Gastrocnemius medialis (tissue), 4 donors: Measurements from ENCODE around the gene XRN1. TPM values are rescaled to one million over a fixed set of nuclear protein-coding genes. Genes with fewer than 3 reads are reported as not detected.
"Not testable (repeated sequence)": the region's sequence is repeated elsewhere in the genome, so short reads cannot be mapped to it uniquely, and the experiment has no call there.

Source experiments
- ATAC-seq, 2 donors: fragments of 150-250 bp; one replicate each; pipeline ENCODE4 v1.9.1; 2016
- DNase-seq, 2 donors: peaks; one replicate each; pipeline ENCODE4 v3.0.0-alpha.2; 2019
- H3K27ac ChIP-seq, 4 donors: fragments of 200-600 bp; sonication (generic); 1 replicate in 1 of 4; 2 replicates in 3 of 4; pipeline ENCODE4 v1.5.1; 2016 to 2018; ENCODE audit warnings: mild to moderate bottlenecking in 2 of 4, moderate library complexity in 1 of 4
- H3K27me3 ChIP-seq, 3 donors: fragments of 200-600 bp; sonication (generic) in 2 of 3; 1 replicate in 1 of 3; 2 replicates in 2 of 3; pipeline versions ENCODE4 v1.5.1 to v1.6.0; 2016 to 2019; ENCODE audit warnings: mild to moderate bottlenecking in 1 of 3, moderate library complexity in 1 of 3
- H3K36me3 ChIP-seq, 2 donors: fragments of 200-600 bp; sonication (generic) in 1 of 2; one replicate each; pipeline ENCODE4 v1.5.1; 2017 to 2018
- H3K4me1 ChIP-seq, 2 donors: fragments of 200-600 bp; sonication (generic) in 1 of 2; one replicate each; pipeline ENCODE4 v1.5.1; 2016 to 2017; ENCODE audit warnings: mild to moderate bottlenecking in 2 of 2
- H3K4me3 ChIP-seq, 4 donors: fragments of 200-600 bp; sonication (generic) in 3 of 4; 1 replicate in 1 of 4; 2 replicates in 3 of 4; pipeline ENCODE4 v1.5.1; 2016 to 2019; ENCODE audit warnings: mild to moderate bottlenecking in 2 of 4
- H3K9me3 ChIP-seq, 3 donors: fragments of 200-600 bp; sonication (generic) in 2 of 3; 1 replicate in 1 of 3; 2 replicates in 2 of 3; pipeline ENCODE4 v1.5.1; 2016 to 2019
- POLR2A ChIP-seq, 2 donors: fragments of 450-650 bp; IDR thresholded peaks; one replicate each; pipeline ENCODE4 v1.6.1; 2017; ENCODE audit warnings: antibody characterized with exemption in 2 of 2, mild to moderate bottlenecking in 2 of 2, moderate library complexity in 2 of 2
- in situ Hi-C, 4 donors: fragments of 200-750 bp; cut with MboI; loops; one replicate each; pipeline versions ENCODE4 v1.15.0 to v1.8.0; 2017; ENCODE audit warnings: low sequenced_read_pairs in 4 of 4
- intact Hi-C: fragments of 100-400 bp; cut with DNase I; formaldehyde crosslinking; loops from one replicate; pipeline ENCODE4 v1.15.1; 2023; ENCODE audit warnings: low total_unique reads
- total RNA-seq, 4 donors: library from RNA; depleted of rRNA; stranded (reverse); fragments of >200 nt; gene quantifications; one replicate each; pipeline versions ENCODE4 v1.1.0 to v1.2.3, GENCODE V29; 2016
- TF ChIP-seq, protein P1 (sequence below), 5 experiments: fragments of 450-650 bp in 3 of 5; fragments of 200-600 bp in 2 of 5; sonication (generic) in 2 of 5; IDR thresholded peaks in 4 of 5; conservative IDR thresholded peaks in 1 of 5; 1 replicate in 4 of 5; 2 replicates in 1 of 5; pipeline ENCODE4 v1.5.1; 2016 to 2019; ENCODE audit warnings: antibody characterized with exemption in 5 of 5, mild to moderate bottlenecking in 3 of 5, moderate library complexity in 3 of 5

XRN1 gene
- total RNA-seq, 4 donors from 2014 or later, result 41.8 to 52.2 (median 47.3) TPM

DNA sequence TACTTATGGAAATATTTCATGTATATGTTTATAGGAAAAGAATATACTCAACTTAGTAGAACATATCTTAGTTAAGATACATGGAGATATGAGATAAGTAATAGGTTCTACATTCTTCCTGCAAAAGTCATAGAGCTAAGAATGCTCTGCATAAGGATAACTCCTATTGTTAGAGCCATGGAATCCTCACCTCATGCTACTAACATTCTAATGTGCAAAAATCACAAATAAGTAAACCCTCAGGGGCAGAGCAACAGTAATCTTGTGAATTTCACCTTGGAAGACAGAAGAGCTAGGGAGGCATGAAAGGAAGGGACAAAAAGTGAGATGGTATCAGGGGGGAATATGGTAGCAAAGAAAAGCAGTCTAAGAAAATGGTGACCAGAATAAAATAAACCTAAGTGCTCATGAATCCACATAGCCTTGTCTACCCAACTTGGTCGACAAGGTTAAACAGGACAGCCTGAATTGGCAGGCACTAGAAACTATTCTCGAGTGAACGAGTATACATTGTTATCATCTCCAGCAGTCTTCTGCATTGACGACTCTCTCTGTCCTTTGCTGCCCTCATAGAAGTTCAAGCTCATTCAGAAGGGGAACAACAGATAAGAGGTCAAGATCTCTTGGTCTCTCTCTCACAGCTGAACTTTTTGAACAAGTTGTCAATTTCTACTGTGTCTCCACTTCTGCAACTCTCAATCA lies 52.8 kb downstream of the XRN1 start:
- H3K27me3 ChIP-seq, result no peaks in the 10 kb centered on the region
- H3K9me3 ChIP-seq, result no peaks in the 10 kb centered on the region
- TF ChIP-seq, protein P1, sequence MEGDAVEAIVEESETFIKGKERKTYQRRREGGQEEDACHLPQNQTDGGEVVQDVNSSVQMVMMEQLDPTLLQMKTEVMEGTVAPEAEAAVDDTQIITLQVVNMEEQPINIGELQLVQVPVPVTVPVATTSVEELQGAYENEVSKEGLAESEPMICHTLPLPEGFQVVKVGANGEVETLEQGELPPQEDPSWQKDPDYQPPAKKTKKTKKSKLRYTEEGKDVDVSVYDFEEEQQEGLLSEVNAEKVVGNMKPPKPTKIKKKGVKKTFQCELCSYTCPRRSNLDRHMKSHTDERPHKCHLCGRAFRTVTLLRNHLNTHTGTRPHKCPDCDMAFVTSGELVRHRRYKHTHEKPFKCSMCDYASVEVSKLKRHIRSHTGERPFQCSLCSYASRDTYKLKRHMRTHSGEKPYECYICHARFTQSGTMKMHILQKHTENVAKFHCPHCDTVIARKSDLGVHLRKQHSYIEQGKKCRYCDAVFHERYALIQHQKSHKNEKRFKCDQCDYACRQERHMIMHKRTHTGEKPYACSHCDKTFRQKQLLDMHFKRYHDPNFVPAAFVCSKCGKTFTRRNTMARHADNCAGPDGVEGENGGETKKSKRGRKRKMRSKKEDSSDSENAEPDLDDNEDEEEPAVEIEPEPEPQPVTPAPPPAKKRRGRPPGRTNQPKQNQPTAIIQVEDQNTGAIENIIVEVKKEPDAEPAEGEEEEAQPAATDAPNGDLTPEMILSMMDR (IDR thresholded peaks at IDR 0.05 in 4 of 5, conservative IDR thresholded peaks at IDR 0.05 in 1 of 5), result no peak
- no peak for TF ChIP-seq POLR2A (IDR thresholded peaks at IDR 0.05)
- no peak overlapping the region for H3K4me3 ChIP-seq
- no peaks in the 10 kb centered on the region for H3K4me1 ChIP-seq
- H3K36me3 ChIP-seq, result peaks cover 0 to 80% of the 10 kb centered on the region in 2 donors
- DNase-seq (no peak), ATAC-seq (no peak)
- in situ Hi-C loops, result no loop called here
- intact Hi-C loops, result no loop called here
- no peak overlapping the region for H3K27ac ChIP-seq

DNA sequence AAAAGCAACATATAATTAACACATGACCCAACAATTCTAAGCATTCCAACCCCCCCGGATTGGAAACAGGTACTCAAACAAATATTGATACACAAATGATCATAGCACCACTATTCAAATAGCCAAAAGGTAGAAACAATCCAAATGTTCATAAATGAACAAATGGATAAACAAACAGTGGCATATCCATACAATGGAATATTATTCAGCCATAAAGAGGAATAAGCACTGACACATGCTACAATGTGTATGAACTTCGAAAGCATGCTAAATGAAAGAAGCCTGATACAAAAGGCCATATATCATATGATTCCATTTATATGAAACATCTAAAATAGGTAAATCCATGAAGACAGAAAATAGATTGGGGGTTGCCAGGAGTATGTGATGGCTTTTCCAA lies 62.8 kb downstream of the XRN1 start:
- Histone ChIP-seq H3K36me3 (peaks cover 6 to 63% of the 10 kb centered on the region in 2 donors), H3K27ac (no peak overlapping the region), H3K27me3 (no peaks in the 10 kb centered on the region), H3K9me3 (no peaks in the 10 kb centered on the region), H3K4me1 (no peaks in the 10 kb centered on the region), H3K4me3 (no peak overlapping the region)
- no peak for TF ChIP-seq POLR2A (IDR thresholded peaks at IDR 0.05)
- intact Hi-C loops (no loop called here), in situ Hi-C loops (no loop called here)
- ATAC-seq (no peak), DNase-seq (no peak)

DNA sequence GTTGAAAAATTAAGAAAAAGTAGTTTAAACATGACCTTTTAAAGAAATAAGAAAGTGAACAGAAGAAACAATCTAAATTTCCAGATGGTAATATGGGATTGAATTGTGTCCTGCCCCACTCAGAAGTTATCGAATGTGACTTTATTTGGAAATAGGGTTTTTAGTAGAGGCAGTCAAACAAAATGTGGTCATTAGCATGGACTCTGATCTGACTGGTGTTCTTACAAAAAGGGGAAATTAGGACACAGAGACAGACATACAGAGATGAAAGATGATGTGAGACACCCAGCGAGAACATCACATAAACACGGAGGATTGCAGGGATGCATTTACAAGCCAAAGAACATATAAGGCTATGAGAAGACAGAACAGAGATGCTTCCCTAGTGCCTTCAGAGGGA lies 73.2 kb downstream of the XRN1 start:
- no peak for DNase-seq
- Histone ChIP-seq H3K4me1 (no peaks in the 10 kb centered on the region), H3K4me3 (no peak overlapping the region), H3K27me3 (no peaks in the 10 kb centered on the region), H3K36me3 (peaks cover 5 to 58% of the 10 kb centered on the region in 2 donors), H3K9me3 (no peaks in the 10 kb centered on the region), H3K27ac (no peak overlapping the region)
- in situ Hi-C loops (no loop called here), intact Hi-C loops (no loop called here)
- TF ChIP-seq, protein P1 (IDR thresholded peaks at IDR 0.05 in 4 of 5, conservative IDR thresholded peaks at IDR 0.05 in 1 of 5), result no peak
- TF ChIP-seq POLR2A (IDR thresholded peaks at IDR 0.05), result no peak
- ATAC-seq, result no peak

DNA sequence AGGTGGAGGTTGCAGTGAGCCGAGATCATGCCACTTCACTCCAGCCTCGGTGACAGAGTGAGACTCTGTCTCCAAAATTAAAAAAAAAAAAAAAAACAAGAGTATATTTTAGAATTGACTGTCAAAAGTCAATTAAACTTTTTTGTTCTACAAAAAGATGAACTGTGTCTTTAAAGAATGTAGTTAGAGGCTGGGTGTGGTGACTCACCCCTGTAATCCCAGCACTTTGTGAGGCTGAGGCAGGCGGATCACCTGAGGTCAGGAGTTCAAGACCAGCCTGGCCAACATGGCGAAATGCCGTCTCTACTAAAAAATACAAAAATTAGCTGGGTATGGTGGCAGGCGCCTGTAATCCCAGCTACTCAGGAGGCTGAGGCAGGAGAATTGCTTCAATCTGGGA lies 78.3 kb downstream of the XRN1 start:
- in situ Hi-C loops, ATAC-seq, H3K9me3 ChIP-seq, H3K27me3 ChIP-seq, H3K4me1 ChIP-seq, H3K27ac ChIP-seq, H3K4me3 ChIP-seq, DNase-seq, intact Hi-C loops: not testable (repeated sequence)
- peaks cover 4 to 78% of the 10 kb centered on the region in 2 donors for H3K36me3 ChIP-seq

DNA sequence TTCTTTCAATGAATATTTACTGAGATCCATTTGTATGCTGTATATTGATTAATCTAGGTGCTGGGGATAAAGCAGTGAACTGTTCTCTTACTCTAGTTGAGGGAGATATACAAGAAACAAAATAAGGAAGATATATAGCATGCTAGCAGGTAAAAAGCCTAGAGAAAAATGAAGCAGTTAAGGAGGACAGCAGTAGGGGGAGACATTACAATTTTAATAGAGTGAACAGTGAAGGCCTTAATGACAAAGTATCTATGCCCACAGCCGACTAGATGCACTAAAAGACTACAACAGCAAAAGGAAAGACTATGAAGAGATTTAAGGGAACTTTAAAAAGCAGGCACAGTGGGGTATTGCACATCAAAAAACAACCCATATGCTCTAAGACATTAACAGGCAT lies 81.4 kb downstream of the XRN1 start:
- no peak for ATAC-seq
- intact Hi-C loops, result no loop called here
- H3K4me3 ChIP-seq, result no peak overlapping the region
- no peaks in the 10 kb centered on the region for H3K27me3 ChIP-seq
- no peaks in the 10 kb centered on the region for H3K9me3 ChIP-seq
- TF ChIP-seq POLR2A (IDR thresholded peaks at IDR 0.05), result no peak
- TF ChIP-seq, protein P1 (IDR thresholded peaks at IDR 0.05 in 4 of 5, conservative IDR thresholded peaks at IDR 0.05 in 1 of 5), result no peak
- H3K4me1 ChIP-seq, result no peaks in the 10 kb centered on the region
- no peak for DNase-seq
- in situ Hi-C loops, result no loop called here
- H3K27ac ChIP-seq, result no peak overlapping the region
- peaks cover 4 to 77% of the 10 kb centered on the region in 2 donors for H3K36me3 ChIP-seq
